ENCODE results near the gene KLHL18. TPM values are rescaled to one million over a fixed set of nuclear protein-coding genes. Genes with fewer than 3 reads are reported as not detected.

Gene KLHL18
- total and polyA plus RNA-seq, 4 donors = 13.4 to 27.5 (median 17.9) TPM

DNA sequence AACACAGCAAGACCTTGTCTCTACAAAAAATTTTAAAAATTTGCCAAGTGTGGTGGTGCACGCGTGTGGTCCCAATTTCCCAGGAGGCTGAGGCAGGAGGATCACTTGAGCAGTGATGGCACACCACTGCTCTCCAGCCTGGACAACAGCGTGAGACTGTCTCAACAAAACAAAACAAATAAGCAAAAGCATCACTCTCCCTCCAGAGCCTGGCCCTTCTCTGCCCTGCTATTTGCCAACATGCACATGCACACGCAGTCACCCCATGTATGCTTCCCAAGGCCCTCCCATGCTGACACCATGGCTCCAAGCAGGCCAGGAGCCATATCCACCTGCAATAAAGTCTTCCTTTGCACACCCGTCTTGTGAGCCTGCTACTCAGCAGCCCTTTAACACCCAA, 2.2 kb upstream of the KLHL18 start:
- H3K4me1 ChIP-seq (ENCODE audit: control insufficient read depth in 5 of 5, insufficient read depth in 5 of 5, low read length in 5 of 5) = peaks cover 0 to 12% (median 4%) of the 10 kb centered on the region in 5 donors
- TF ChIP-seq, protein P1, sequence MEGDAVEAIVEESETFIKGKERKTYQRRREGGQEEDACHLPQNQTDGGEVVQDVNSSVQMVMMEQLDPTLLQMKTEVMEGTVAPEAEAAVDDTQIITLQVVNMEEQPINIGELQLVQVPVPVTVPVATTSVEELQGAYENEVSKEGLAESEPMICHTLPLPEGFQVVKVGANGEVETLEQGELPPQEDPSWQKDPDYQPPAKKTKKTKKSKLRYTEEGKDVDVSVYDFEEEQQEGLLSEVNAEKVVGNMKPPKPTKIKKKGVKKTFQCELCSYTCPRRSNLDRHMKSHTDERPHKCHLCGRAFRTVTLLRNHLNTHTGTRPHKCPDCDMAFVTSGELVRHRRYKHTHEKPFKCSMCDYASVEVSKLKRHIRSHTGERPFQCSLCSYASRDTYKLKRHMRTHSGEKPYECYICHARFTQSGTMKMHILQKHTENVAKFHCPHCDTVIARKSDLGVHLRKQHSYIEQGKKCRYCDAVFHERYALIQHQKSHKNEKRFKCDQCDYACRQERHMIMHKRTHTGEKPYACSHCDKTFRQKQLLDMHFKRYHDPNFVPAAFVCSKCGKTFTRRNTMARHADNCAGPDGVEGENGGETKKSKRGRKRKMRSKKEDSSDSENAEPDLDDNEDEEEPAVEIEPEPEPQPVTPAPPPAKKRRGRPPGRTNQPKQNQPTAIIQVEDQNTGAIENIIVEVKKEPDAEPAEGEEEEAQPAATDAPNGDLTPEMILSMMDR (IDR thresholded peaks at IDR 0.05; ENCODE audit: control extremely low read depth, extremely low read depth) = no peak
- no peak overlapping the region for H3K9ac ChIP-seq (ENCODE audit: insufficient read depth in 1 of 2, low read length in 2 of 2)
- WGBS, 2 donors = 95% methylated on average over 5 of the region's 5 CpGs
- ATAC-seq (ENCODE audit: insufficient read depth, low FRiP score) = no peak
- no peak overlapping the region for H3K27ac ChIP-seq (ENCODE audit: low read depth in 1 of 2, low read length in 1 of 2)
- H3K9me3 ChIP-seq (ENCODE audit: control insufficient read depth in 4 of 4, insufficient read depth in 3 of 4, low read length in 3 of 4) = no peaks in the 10 kb centered on the region
- no peak for DNase-seq
- peaks cover 0 to 3% (median 0%) of the 10 kb centered on the region in 4 donors for H3K36me3 ChIP-seq (ENCODE audit: control insufficient read depth in 4 of 4, insufficient read depth in 4 of 4, low read length in 4 of 4)
- no peak overlapping the region for H3K4me3 ChIP-seq
- H3K27me3 ChIP-seq (ENCODE audit: control insufficient read depth in 3 of 3, insufficient read depth in 3 of 3, low read length in 2 of 3) = no peaks in the 10 kb centered on the region

DNA sequence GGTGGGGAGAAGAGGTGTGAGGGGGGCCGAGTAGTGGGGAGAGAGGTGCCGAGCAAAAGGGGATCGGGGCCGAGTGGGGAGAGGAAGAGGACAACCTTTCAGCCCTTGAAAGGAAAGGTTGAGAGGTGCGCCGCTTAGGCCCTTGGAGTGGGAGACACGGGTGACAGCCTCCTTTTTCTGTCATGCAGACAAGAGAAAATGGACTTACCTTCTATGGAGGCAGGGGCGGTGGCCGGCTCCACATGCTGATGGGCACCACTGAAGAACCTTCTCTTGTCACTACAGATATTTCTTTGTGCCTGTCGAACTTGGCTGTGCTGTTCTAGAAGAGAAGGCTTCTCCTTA, 421 bp downstream of the KLHL18 start:
- no peak for DNase-seq
- ATAC-seq (ENCODE audit: insufficient read depth, low FRiP score) = no peak
- Histone ChIP-seq H3K4me3 (peak overlapping the region; percentile 89), H3K27ac (ENCODE audit: low read depth in 1 of 2, low read length in 1 of 2) (peak overlapping the region; percentile 84 to 96), H3K9me3 (ENCODE audit: control insufficient read depth in 4 of 4, insufficient read depth in 3 of 4, low read length in 3 of 4) (no peaks in the 10 kb centered on the region), H3K9ac (ENCODE audit: insufficient read depth in 1 of 2, low read length in 2 of 2) (peak overlapping the region; percentile 6 to 83), H3K4me1 (ENCODE audit: control insufficient read depth in 5 of 5, insufficient read depth in 5 of 5, low read length in 5 of 5) (peaks cover 0 to 12% (median 4%) of the 10 kb centered on the region in 5 donors), H3K27me3 (ENCODE audit: control insufficient read depth in 3 of 3, insufficient read depth in 3 of 3, low read length in 2 of 3) (no peaks in the 10 kb centered on the region), H3K36me3 (ENCODE audit: control insufficient read depth in 4 of 4, insufficient read depth in 4 of 4, low read length in 4 of 4) (peaks cover 3 to 6% (median 4%) of the 10 kb centered on the region in 4 donors)
- 0 to 1% methylated on average over 10 of the region's 10 CpGs for WGBS, 2 donors
- TF ChIP-seq, protein P1 (IDR thresholded peaks at IDR 0.05; ENCODE audit: control extremely low read depth, extremely low read depth) = no peak

DNA sequence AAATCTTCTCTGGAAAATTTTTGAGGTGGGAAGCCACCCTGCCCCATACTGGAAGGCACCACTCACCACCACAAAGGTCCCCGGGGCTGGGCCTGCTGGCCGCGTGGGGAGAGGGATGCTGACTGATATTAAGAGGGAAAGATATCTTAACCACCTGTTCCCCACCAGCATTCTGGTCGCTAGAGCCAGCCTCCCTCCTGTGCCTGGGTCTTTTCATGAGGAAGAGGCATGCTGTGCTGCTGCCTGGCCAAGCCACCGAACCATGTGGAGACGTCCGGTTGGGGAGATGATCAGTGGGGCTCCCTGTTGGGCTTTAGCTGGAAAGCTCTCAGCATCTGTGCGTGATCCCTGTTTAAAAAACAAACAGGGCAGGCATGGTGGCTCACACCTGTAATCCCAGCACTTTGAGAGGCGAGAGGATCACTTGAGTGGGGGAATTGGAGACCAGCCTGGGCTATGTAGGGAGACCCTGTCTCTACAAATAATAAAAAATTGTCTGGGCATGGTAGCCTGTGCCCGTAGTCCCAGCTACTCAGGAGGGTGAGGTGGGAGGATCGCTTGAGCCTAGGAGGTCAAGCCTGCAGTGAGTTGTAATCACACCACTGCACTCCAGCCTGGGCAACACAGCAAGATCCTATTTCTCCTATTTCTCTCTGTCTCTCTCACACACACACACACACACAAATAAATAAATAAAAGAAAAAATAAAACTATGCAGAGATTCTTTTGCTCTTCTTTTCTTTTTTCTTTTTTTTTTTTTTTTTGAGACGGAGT, 1.0 kb downstream of the KLHL18 start:
- H3K4me3 ChIP-seq = peak overlapping the region; percentile 89
- WGBS, 2 donors = 36 to 39% methylated on average over 12 of the region's 12 CpGs
- H3K4me1 ChIP-seq (ENCODE audit: control insufficient read depth in 5 of 5, insufficient read depth in 5 of 5, low read length in 5 of 5) = peaks cover 0 to 12% (median 4%) of the 10 kb centered on the region in 5 donors

More for the DNA sequence above, 1.0 kb downstream of the KLHL18 start:
- ATAC-seq (ENCODE audit: insufficient read depth, low FRiP score) = no peak
- no peaks in the 10 kb centered on the region for H3K9me3 ChIP-seq (ENCODE audit: control insufficient read depth in 4 of 4, insufficient read depth in 3 of 4, low read length in 3 of 4)
- peak overlapping the region; percentile 15 to 84 for H3K27ac ChIP-seq (ENCODE audit: low read depth in 1 of 2, low read length in 1 of 2)
- H3K36me3 ChIP-seq (ENCODE audit: control insufficient read depth in 4 of 4, insufficient read depth in 4 of 4, low read length in 4 of 4) = peaks cover 3 to 7% (median 4%) of the 10 kb centered on the region in 4 donors
- TF ChIP-seq, protein P1 (IDR thresholded peaks at IDR 0.05; ENCODE audit: control extremely low read depth, extremely low read depth) = no peak
- no peaks in the 10 kb centered on the region for H3K27me3 ChIP-seq (ENCODE audit: control insufficient read depth in 3 of 3, insufficient read depth in 3 of 3, low read length in 2 of 3)
- DNase-seq = peak in 2 of 3 donors; percentile 2 to 19
- peak overlapping the region; percentile 6 to 83 for H3K9ac ChIP-seq (ENCODE audit: insufficient read depth in 1 of 2, low read length in 2 of 2)
